Pancreas (tissue), 10 donors: ENCODE data around the gene COL5A3. TPM values are rescaled to one million over a fixed set of nuclear protein-coding genes. Genes with fewer than 3 reads are reported as not detected.

Source experiments
- ATAC-seq, 4 donors: fragments of 200-7000 bp; cut with Tn5 transposase; one replicate each; pipeline versions ENCODE4 v1.8.0 to v1.9.1; 2020; ENCODE audit warnings: mild to moderate bottlenecking in 4 of 4, moderate library complexity in 4 of 4
- DNase-seq, 6 donors: peaks; one replicate each; pipeline ENCODE4 v3.0.0-alpha.2; 2020
- FAIRE-seq: peaks from 2 replicates; lab custom pipeline; 2012; peaks lifted over from hg19 to GRCh38; lab: Jason Lieb, UNC
- H3K27ac ChIP-seq, 4 donors: fragments of 200-600 bp; sonication (generic); 1 replicate in 3 of 4; 2 replicates in 1 of 4; pipeline versions ENCODE4 v1.5.0 to v1.8.0; 2020
- H3K27me3 ChIP-seq, 4 donors: fragments of 200-600 bp; one replicate each; pipeline ENCODE4 v1.8.0; 2021
- H3K36me3 ChIP-seq, 3 donors: fragments of 200-600 bp; sonication (generic) in 1 of 3; one replicate each; pipeline versions ENCODE4 v1.5.0 to v1.8.0; 2020 to 2021
- H3K4me1 ChIP-seq, 3 donors: fragments of 200-600 bp; one replicate each; pipeline ENCODE4 v1.8.0; 2021
- H3K4me3 ChIP-seq, 4 donors: fragments of 200-600 bp; sonication (generic) in 2 of 4; one replicate each; pipeline versions ENCODE4 v1.5.0 to v1.8.0; 2020 to 2021
- H3K9me3 ChIP-seq, 4 donors: fragments of 200-600 bp; one replicate each; pipeline ENCODE4 v1.8.0; 2021
- CTCF ChIP-seq, 4 donors: fragments of 200-600 bp; sonication (generic) in 3 of 4; IDR thresholded peaks; one replicate each; pipeline versions ENCODE4 v1.5.0 to v1.8.0; 2021; ENCODE audit warnings: antibody characterized with exemption in 4 of 4
- WGBS, 2 donors: extraction: QIAGEN DNeasy Blood & Tissue Kit; methylation state at CpG; one replicate each; pipeline ENCODE4 v1.1.7; 2013; 5-methylcytosine and 5-hydroxymethylcytosine counted together
- intact Hi-C, 3 donors: fragments of 100-400 bp; cut with DNase I; formaldehyde crosslinking; loops; one replicate each; pipeline versions ENCODE4 v1.11.1 to v1.14.2; 2022
- polyA plus RNA-seq, 2 donors: library from polyadenylated mRNA; stranded (reverse); fragments of 200-250 nt; gene quantifications; one replicate each; pipeline ENCODE4 v1.2.3, GENCODE V29; 2013
- total RNA-seq, 6 donors: library from RNA; stranded (reverse); fragmentation: NEBNext Ultra II Directional in 4 of 6; extraction: Animal tissue kit (Norgen Biotek cat#: 25700) in 4 of 6; gene quantifications; one replicate each; pipeline versions ENCODE4 v1.2.1 to v1.2.4, GENCODE V29; 2021 to 2023
- donor health status: healthy with polysubstance abuse.
- donor health status: DM: no; HTN: no; CAD: no; lungs with moderate emphysema.
- donor health status: DM: no; HTN: no; CAD: no.
- donor health status: control.
- donor health status: control.
- donor health status: Bipolar disorder and iron deficiency.
- donor health status: DM: yes; HTN: yes; CAD: no.
- donor health status: DM: no; HTN: no; CAD: no.
- donor health status: DM: no; HTN: no; CAD: no.
- donor health status: DM: yes; HTN: yes; CAD: no.

Gene COL5A3
- total and polyA plus RNA-seq, 8 donors, result 1.0 to 8.7 (median 2.8) TPM

- Histone ChIP-seq H3K27ac (no peak overlapping the region), H3K9me3 (no peaks in the 10 kb centered on the region), H3K4me3 (no peak overlapping the region), H3K4me1 (no peaks in the 10 kb centered on the region), H3K36me3 (no peaks in the 10 kb centered on the region), H3K27me3 (no peaks in the 10 kb centered on the region)
- no peak for FAIRE-seq
- no peak for ATAC-seq
- 6 to 8% methylated on average over 28 to 29 of the region's 29 CpGs for WGBS, 2 donors
- no peak for TF ChIP-seq CTCF (IDR thresholded peaks at IDR 0.05)
- DNase-seq, result no peak
- intact Hi-C loops, result no loop called here
Measured at GRCh38 chr19:9966448-9966847, 43.9 kb downstream of the COL5A3 start.

- Histone ChIP-seq H3K9me3 (no peaks in the 10 kb centered on the region), H3K27me3 (no peaks in the 10 kb centered on the region), H3K4me3 (no peak overlapping the region), H3K36me3 (no peaks in the 10 kb centered on the region), H3K4me1 (no peaks in the 10 kb centered on the region), H3K27ac (no peak overlapping the region)
- FAIRE-seq (no peak), ATAC-seq (no peak), DNase-seq (no peak)
- no peak for TF ChIP-seq CTCF (IDR thresholded peaks at IDR 0.05)
- WGBS, 2 donors, result 27 to 36% methylated on average over 14 of the region's 14 CpGs
- intact Hi-C loops, result no loop called here
Measured at GRCh38 chr19:9966024-9966423, 44.3 kb downstream of the COL5A3 start.

GRCh38 chr19:9962623-9963290 is 47.5 kb downstream of the COL5A3 start:
- TF ChIP-seq CTCF (IDR thresholded peaks at IDR 0.05), result no peak
- Histone ChIP-seq H3K4me3 (no peak overlapping the region), H3K36me3 (no peaks in the 10 kb centered on the region), H3K27me3 (no peaks in the 10 kb centered on the region), H3K27ac (no peak overlapping the region), H3K4me1 (no peaks in the 10 kb centered on the region), H3K9me3 (no peaks in the 10 kb centered on the region)
- intact Hi-C loops, result no loop called here
- WGBS, 2 donors, result 31 to 42% methylated on average over 7 of the region's 7 CpGs
- no peak for ATAC-seq
- no peak for DNase-seq
- no peak for FAIRE-seq

- ATAC-seq, result no peak
Measured at GRCh38 chr19:9961103-9961502, 49.2 kb downstream of the COL5A3 start.

More at GRCh38 chr19:9961103-9961502, 49.2 kb downstream of the COL5A3 start:
- intact Hi-C loops, result no loop called here
- Histone ChIP-seq H3K4me3 (no peak overlapping the region), H3K36me3 (no peaks in the 10 kb centered on the region), H3K27ac (no peak overlapping the region), H3K4me1 (no peaks in the 10 kb centered on the region), H3K9me3 (no peaks in the 10 kb centered on the region), H3K27me3 (no peaks in the 10 kb centered on the region)
- WGBS, 2 donors, result 86 to 88% methylated on average over 4 of the region's 4 CpGs
- no peak for DNase-seq
- TF ChIP-seq CTCF (IDR thresholded peaks at IDR 0.05), result no peak
- no peak for FAIRE-seq
